ENCODE data around the gene ALS2CL. TPM values are rescaled to one million over a fixed set of nuclear protein-coding genes. Genes with fewer than 3 reads are reported as not detected.

The ALS2CL gene
- total RNA-seq, 1 experiment from 2014 or later: 16.4 TPM

- TF ChIP-seq REST (IDR thresholded peaks at IDR 0.05; ENCODE audit: low read depth) (no peak), CTCF (IDR thresholded peaks at IDR 0.05 in 2 of 3, conservative IDR thresholded peaks at IDR 0.05 in 1 of 3; ENCODE audit: borderline replicate concordance in 1 of 3, insufficient read depth in 1 of 3, low read depth in 2 of 3, low read length in 2 of 3) (no peak), ZFX (IDR thresholded peaks at IDR 0.05) (no peak), SRF (IDR thresholded peaks at IDR 0.05; ENCODE audit: low read depth) (no peak), CEBPB (IDR thresholded peaks at IDR 0.05; ENCODE audit: low read depth) (no peak), ELF1 (IDR thresholded peaks at IDR 0.05; ENCODE audit: borderline replicate concordance, low read depth) (no peak), TCF7L2 (IDR thresholded peaks at IDR 0.05; ENCODE audit: borderline replicate concordance, extremely low read depth, insufficient read depth, insufficient read length) (no peak)
These were observed 17.5 kb downstream of the ALS2CL start (continued) for GRCh38 chr3:46675843-46676567.

- RAD21 ChIA-PET (ENCODE audit: low non-redundant PET in 1 of 2, low total read pairs in 2 of 2, uncharacterized antibody in 2 of 2, unreplicated experiment in 2 of 2): no interaction called here
- Histone ChIP-seq H3K4me3 (replicated peaks in 1 of 2; ENCODE audit: low read depth in 1 of 2, low read length in 2 of 2) (no peak overlapping the region), H3K27me3 (ENCODE audit: insufficient read depth, low read length) (no peaks in the 10 kb centered on the region), H3K27ac (ENCODE audit: low read depth, low read length) (no peak overlapping the region), H2AFZ (ENCODE audit: low read depth, low read length, poor library complexity, severe bottlenecking) (no peak overlapping the region), H3K4me2 (ENCODE audit: low read length) (no peak overlapping the region), H3K79me2 (ENCODE audit: insufficient read depth, low read length) (no peaks in the 10 kb centered on the region), H3K4me1 (ENCODE audit: control insufficient read depth in 1 of 2, insufficient read depth in 2 of 2, low read length in 2 of 2) (no peaks in the 10 kb centered on the region), H3K36me3 (ENCODE audit: control insufficient read depth in 1 of 2, insufficient read depth in 2 of 2, low read length in 2 of 2) (no peaks in the 10 kb centered on the region), H3K9me2 (ENCODE audit: insufficient read depth) (no peaks in the 10 kb centered on the region), H4K20me1 (ENCODE audit: insufficient read depth) (no peaks in the 10 kb centered on the region), H3K9ac (ENCODE audit: low read length) (no peak overlapping the region), H3K9me3 (ENCODE audit: control insufficient read depth in 1 of 2, insufficient read depth in 1 of 2, low read depth in 1 of 2, low read length in 2 of 2) (no peaks in the 10 kb centered on the region)
- CTCF ChIA-PET: interaction anchor here (0.8 kb wide), 1 partner anchor 17 kb away, joined by 3 read pairs; no protein-coding TSS in a partner anchor
- BruUV-seq (replicated peaks): no TSS peak
- ATAC-seq: no peak
- TF ChIP-seq ELF1 (IDR thresholded peaks at IDR 0.05; ENCODE audit: borderline replicate concordance, low read depth) (no peak), MAX (IDR thresholded peaks at IDR 0.05) (no peak), JUND (IDR thresholded peaks at IDR 0.05) (no peak), FOSL1 (IDR thresholded peaks at IDR 0.05; ENCODE audit: low read depth) (no peak), ZNF274 (IDR thresholded peaks at IDR 0.05; ENCODE audit: low read depth, low read length) (no peak), EZH2 (IDR thresholded peaks at IDR 0.05) (no peak), CEBPB (IDR thresholded peaks at IDR 0.05; ENCODE audit: low read depth) (no peak)
- POLR2A ChIA-PET: no interaction called here
- intact Hi-C loops (cut with micrococcal nuclease): no loop called here
- no peak for DNase-seq (ENCODE audit: low read depth, low spot score)
These were observed 18.1 kb downstream of the ALS2CL start for GRCh38 chr3:46675426-46675825.

All from HCT116 (cell line).